ENCODE results near the gene IGFBP1.

The IGFBP1 gene

DNA sequence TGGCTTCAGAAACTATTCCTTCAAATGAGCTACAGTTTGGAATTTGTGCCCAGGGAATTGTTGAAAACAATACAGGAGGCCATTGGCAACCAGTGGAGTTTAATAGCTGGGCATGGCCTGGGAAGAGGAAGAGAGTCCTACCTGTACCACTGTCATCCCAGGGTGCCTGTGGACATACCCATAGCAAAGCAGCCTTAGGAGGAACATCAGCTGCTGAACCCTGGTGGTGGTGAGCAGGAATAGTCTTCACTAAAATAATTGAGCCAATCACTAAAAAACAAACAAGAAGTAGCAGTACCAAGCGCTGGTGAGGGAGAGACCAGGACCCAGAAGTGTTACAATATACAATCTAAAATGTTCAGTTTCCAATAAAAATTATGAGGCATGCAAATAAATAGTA, 14.5 kb downstream of the IGFBP1 start:
- DNase-seq (ENCODE audit: low read depth in 2 of 2), result no peak

DNA sequence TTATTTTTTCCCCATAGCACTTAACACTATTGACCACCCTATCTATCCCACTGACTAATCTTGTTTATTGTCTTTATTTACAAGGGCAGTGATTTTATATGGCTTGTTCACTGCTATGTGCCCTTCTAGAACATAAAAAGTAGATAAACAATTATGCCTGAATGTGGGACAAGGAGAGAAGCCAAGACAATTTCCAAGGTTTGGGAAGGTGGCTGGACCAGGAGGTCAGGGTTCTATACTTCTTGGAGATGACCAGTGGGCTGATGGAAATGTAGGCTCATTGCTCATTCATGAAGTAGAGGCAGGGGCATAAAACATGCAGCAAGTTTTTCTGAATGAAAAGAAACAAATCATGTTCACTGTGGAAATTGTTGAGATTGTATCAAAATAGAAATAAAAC, 21.3 kb downstream of the IGFBP1 start:
- no peak for DNase-seq (ENCODE audit: low read depth in 2 of 2)

GRCh38 chr7:45910855-45911254, 22.6 kb downstream of the IGFBP1 start:
- DNase-seq (ENCODE audit: low read depth in 2 of 2), result no peak

- DNase-seq (ENCODE audit: low read depth in 2 of 2), result no peak
Measured at GRCh38 chr7:45911311-45911710, 23.0 kb downstream of the IGFBP1 start.

- no peak for DNase-seq (ENCODE audit: low read depth in 2 of 2)
Measured at GRCh38 chr7:45912972-45913371, 24.7 kb downstream of the IGFBP1 start.

GRCh38 chr7:45914911-45915310, 26.6 kb downstream of the IGFBP1 start:
- DNase-seq (ENCODE audit: low read depth in 2 of 2), result no peak

- DNase-seq (ENCODE audit: low read depth in 2 of 2), result no peak
Measured at GRCh38 chr7:45915606-45916005, 27.3 kb downstream of the IGFBP1 start.

DNA sequence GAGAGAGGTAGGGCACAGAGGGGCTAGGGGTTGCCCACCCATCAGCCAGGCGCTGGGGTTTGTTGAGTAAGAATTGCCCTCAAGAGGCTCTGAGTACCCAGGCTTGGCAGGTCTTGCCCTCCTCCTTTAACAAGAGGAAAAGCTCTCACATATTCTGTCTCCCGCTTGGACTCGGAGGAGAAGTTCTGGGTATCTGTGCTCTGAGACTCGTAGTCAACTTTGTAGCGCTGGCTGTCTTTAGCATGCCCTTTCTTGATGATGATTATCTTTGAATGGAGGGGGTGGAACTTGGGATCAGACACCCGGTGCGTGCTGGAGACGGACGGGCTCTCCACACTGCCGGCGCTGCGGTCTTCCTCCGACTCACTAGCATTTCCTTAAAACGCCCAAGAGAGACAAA, 28.8 kb downstream of the IGFBP1 start:
- no peak for DNase-seq (ENCODE audit: low read depth in 2 of 2)

DNA sequence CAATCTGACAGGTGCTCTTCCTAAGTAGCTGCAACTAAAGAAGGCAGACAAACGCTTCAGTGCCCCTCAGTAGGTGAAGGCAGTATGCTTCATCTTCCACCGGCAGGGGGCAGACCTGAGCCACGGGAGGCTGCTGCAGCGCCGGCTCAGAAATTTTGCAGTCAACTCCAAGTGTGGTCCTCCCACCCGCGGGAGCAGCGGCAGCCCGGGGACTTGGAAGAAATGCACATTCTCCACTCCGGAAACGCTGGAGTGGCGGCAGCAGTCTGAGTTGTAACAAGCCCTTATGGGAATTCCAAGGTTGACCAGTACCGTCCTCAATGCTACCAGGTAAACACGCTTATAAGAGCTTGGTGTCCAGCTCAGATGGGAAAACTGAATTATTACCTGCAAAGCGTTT, 29.4 kb downstream of the IGFBP1 start:
- peak; percentile 32 to 58 for DNase-seq (ENCODE audit: low read depth in 2 of 2)

GRCh38 chr7:45918556-45918955, 30.3 kb downstream of the IGFBP1 start:
- no peak for DNase-seq (ENCODE audit: low read depth in 2 of 2)

DNA sequence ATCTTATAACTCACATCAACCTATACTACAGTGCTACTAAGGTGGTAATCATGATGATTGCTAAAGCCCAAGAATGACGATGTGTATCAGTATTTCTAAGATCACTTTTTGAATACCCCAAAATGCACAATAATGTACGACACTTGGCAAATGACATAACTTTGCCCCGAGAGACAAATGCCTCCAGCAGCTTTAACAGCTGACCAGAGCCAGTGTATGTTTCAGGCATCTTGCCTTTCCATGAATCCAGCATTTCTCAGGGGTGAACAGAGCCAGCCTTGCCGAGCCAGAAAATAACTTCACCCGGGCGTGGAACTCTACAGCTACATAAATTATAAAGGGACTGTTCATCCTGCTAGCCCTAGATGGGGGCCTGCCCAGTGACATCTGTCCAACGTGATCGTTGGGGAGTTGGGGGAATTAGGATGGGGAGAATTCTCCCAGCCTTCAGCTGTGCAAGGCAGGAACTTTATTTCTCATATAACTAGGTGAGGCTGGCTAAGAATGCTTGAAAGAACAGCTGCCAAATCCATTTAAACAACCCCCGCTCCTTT, 31.0 kb downstream of the IGFBP1 start:
- DNase-seq (ENCODE audit: low read depth in 2 of 2), result no peak

DNA sequence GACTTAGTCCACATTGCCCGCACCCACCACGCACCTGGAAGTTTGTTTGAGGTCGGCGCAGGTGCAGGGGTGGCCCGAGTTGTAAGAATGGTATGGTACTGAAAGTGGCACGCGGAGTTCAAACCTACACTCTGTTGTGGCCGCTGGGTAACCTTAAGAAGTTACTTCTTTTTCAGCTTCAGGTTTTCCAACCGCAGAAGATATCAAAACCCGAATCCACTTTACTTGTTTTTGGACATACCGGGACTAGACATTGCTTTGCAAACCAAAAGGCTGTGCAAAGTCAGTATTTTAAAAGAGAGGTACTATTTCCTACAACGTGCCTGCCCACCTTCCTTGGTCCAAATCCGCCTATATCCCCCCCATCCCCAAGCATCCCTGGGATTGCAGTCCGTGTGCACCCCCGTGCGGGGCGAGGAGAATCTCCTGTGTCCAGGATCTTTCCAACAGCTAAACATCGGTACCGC, 31.7 kb downstream of the IGFBP1 start:
- no peak for DNase-seq (ENCODE audit: low read depth in 2 of 2)

DNA sequence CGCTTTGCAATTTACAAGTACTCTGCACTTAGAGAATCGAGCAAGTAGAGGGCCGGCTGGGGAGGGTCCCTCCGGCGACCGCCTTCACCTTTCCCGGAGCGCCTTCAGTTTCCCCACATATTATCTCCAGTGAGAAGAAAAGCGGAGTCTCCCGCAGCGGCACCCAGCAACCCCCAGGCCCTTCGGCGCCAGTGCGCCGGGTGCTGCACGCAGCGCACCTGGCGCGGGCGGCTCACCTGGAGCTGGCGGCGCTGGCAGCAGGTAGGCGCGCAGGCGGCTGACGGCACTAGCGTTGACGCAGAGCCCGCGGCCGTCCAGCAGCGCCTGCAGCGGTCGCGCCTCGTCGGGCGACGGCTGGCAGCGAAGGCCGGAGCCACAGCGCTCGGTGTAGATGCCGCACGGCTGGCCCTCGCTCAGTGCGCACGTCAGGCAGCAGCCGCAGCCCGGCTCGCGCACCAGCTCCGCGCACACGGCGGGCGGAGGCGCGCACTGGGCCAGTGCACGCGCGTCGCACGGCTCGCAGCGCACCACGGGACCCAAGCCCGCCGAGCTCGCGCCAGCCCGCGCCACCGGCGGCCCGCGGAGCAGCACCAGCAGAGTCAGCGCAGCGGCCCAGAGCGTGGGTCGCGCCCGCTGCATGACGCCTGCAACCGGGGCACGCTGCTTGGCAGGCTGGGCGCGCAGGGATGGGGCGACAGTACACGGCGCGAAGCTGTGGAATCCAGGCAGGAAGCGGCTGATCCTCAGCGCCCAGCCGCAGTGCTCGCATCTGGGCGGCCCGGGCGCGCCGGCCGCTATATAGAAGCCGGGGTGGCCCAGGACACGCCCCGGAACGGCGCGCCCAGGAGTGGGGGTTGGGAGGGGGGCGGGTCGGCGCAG, 32.5 kb downstream of the IGFBP1 start, which contains the start of gene IGFBP3:
TSS of gene IGFBP3 (minus strand) at position 771 of the 879 bp plus-strand sequence. CDS start at position 639, 132 bp downstream.
- DNase-seq (ENCODE audit: low read depth in 2 of 2), result no peak

DNA sequence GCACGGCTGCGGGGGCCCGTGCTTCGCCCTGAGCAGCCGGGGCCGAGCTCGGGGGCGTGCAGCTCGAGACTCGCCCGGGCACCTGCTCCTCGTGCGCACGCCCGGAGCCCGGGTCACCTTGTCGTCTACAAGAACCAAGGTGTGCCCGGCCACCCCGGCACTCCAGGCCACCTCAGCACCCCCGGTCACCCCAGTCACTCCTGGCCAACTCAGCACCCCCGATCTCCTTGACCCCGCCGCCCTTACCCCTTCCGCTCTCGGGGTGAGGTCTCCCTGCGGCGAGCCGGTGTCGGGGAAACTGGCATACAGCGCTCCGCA, 33.1 kb downstream of the IGFBP1 start:
- no peak for DNase-seq (ENCODE audit: low read depth in 2 of 2)

GRCh38 chr7:45921699-45922519, 33.6 kb downstream of the IGFBP1 start:
- DNase-seq (ENCODE audit: low read depth in 2 of 2), result no peak

- DNase-seq (ENCODE audit: low read depth in 2 of 2), result no peak
Measured at GRCh38 chr7:45922810-45923209, 34.5 kb downstream of the IGFBP1 start.

- DNase-seq (ENCODE audit: low read depth in 2 of 2), result peak; percentile 26 to 41
Measured at GRCh38 chr7:45923290-45923689, 35.0 kb downstream of the IGFBP1 start.

DNA sequence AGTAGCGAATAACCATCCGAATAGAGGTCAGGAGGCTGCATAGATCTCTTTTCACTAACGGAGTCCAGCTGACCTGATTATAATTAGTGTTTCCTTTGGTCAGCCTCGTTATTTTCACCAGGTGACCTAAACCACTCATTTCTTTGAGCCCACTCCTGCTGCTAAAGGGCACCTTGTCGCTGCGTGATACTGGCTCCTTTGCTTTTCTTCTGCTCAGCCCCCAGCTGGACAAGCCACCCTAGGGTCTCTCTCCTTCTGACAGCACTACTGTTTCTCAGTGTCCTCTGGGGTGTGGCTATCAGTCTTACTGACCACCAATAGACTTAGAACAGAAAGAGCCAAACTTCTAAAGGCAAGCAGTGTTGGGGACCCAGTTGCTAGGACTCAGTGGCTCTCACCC, 35.5 kb downstream of the IGFBP1 start:
- DNase-seq (ENCODE audit: low read depth in 2 of 2), result no peak

DNA sequence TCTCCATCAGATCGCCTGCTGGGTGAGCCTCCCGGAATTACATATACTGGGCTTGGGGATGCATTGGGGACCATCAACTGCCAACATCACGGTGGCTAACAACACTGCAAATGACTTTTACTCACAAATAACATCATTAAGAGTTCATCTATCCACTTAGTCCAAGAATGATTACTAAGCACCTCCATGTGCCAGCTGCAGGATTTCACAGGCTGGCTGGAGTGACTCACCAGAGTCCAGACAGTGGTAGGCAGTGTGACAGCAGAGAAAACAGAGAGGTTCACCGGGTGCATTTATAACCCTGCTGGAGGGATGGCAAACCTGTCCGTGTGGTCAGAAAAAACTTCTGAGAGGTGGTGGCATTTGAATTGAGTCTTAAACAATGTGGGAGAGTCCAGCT, 36.0 kb downstream of the IGFBP1 start:
- no peak for DNase-seq (ENCODE audit: low read depth in 2 of 2)

DNA sequence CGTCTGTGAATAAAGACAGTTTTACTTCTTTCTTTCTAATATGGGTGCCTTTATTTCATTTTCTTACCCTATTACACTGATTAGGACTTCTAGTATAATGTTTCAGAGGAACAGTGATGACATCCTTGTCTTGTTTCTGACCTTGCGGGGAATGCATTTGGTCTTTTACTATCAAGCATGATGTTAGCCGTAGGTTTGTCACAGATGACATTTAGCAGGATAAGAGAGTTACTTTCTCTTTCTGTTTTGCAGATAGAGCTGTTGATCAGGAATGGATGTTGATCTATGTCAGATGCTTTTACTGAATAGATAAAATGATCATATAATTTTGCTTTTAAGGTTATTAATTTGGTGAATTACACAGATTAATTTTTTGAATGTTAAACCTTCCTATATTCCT, 39.4 kb downstream of the IGFBP1 start:
- DNase-seq (ENCODE audit: low read depth in 2 of 2), result no peak

GRCh38 chr7:45930967-45931366, 42.7 kb downstream of the IGFBP1 start:
- no peak for DNase-seq (ENCODE audit: low read depth in 2 of 2)

- no peak for DNase-seq (ENCODE audit: low read depth in 2 of 2)
Measured at GRCh38 chr7:45937301-45937700, 49.0 kb downstream of the IGFBP1 start.

DNA sequence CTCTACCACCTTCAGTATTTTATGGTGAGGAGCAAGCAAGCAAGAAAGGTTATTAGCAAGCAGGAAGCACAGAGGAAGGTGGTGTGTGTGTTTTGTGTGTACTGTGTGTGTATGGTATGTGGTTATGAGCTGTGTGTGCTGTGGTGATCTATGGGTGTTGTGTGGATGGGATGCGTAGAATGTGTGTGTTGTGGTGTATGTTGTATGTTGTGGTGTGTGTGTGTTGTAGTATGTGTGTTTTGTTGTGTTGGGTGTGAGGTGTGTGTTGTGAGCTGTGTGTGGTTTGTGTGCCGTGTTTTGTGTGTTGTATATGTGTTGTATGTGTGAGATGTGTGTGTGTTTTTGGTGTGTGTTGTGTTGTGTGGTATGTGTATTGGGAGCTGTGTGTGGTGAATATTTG, 49.6 kb downstream of the IGFBP1 start:
- no peak for DNase-seq (ENCODE audit: low read depth in 2 of 2)

Measured in stimulated activated CD8-positive, alpha-beta memory T cell treated with anti-CD3 and anti-CD28 coated beads, Interleukin-15, amount 100 ng/mL, for 48 hours (primary cell).